HEK293 (cell line): Measurements from ENCODE around the gene PABPC1L2A.
"Not testable (repeated sequence)": the region's sequence is repeated elsewhere in the genome, so short reads cannot be mapped to it uniquely, and the experiment has no call there.

Source experiments
- HOXA7 ChIP-seq: sonication (generic); formaldehyde crosslinking; IDR thresholded peaks from 2 replicates; pipeline ENCODE4 v1.8.1; 2022; ENCODE audit warnings: missing genetic modification reagents, borderline replicate concordance
- YY1 ChIP-seq: fragments of 450-650 bp; formaldehyde crosslinking; IDR thresholded peaks from 2 replicates; pipeline ENCODE4 v1.5.1; 2018; ENCODE audit warnings: missing biosample characterization, missing genetic modification characterization
- ZEB2 ChIP-seq: fragments of 450-650 bp; formaldehyde crosslinking; IDR thresholded peaks from 2 replicates; pipeline ENCODE4 v1.5.1; 2016; ENCODE audit warnings: missing biosample characterization, missing genetic modification characterization
- ZNF132 ChIP-seq: fragments of 450-650 bp; formaldehyde crosslinking; IDR thresholded peaks from 2 replicates; pipeline ENCODE4 v1.5.1; 2017; ENCODE audit warnings: missing biosample characterization, missing genetic modification characterization, borderline replicate concordance
- ZNF350 ChIP-seq: fragments of 450-650 bp; formaldehyde crosslinking; IDR thresholded peaks from 2 replicates; pipeline ENCODE4 v1.5.0; 2017; ENCODE audit warnings: missing biosample characterization, mild to moderate bottlenecking, missing genetic modification characterization
- TF ChIP-seq, protein P1 (sequence below): fragments of 450-650 bp; formaldehyde crosslinking; IDR thresholded peaks from 2 replicates; pipeline ENCODE4 v1.5.1; 2016; ENCODE audit warnings: missing biosample characterization, missing genetic modification characterization

GRCh38 chrX:73099505-73099904 lies 20.2 kb upstream of the PABPC1L2A start:
- TF ChIP-seq HOXA7 (CRISPR knock-in tag); ZEB2 (tag by site-specific recombination); ZNF350; ZNF132 (tag by site-specific recombination); YY1: not testable (repeated sequence)
- TF ChIP-seq, protein P1, sequence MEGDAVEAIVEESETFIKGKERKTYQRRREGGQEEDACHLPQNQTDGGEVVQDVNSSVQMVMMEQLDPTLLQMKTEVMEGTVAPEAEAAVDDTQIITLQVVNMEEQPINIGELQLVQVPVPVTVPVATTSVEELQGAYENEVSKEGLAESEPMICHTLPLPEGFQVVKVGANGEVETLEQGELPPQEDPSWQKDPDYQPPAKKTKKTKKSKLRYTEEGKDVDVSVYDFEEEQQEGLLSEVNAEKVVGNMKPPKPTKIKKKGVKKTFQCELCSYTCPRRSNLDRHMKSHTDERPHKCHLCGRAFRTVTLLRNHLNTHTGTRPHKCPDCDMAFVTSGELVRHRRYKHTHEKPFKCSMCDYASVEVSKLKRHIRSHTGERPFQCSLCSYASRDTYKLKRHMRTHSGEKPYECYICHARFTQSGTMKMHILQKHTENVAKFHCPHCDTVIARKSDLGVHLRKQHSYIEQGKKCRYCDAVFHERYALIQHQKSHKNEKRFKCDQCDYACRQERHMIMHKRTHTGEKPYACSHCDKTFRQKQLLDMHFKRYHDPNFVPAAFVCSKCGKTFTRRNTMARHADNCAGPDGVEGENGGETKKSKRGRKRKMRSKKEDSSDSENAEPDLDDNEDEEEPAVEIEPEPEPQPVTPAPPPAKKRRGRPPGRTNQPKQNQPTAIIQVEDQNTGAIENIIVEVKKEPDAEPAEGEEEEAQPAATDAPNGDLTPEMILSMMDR (tag by site-specific recombination): not testable (repeated sequence)
